Measurements from ENCODE around the gene POU2F3. TPM values are rescaled to one million over a fixed set of nuclear protein-coding genes. Genes with fewer than 3 reads are reported as not detected.
A peak's percentile ranks its signal among the peaks of the same experiment; 100 is the strongest.

POU2F3 gene
- total and polyA plus RNA-seq, 5 donors: 0.05 to 0.31 (median 0.20) TPM; not detected in 1

- 83% methylated on average over 9 of the region's 9 CpGs for WGBS
- H3K4me1 ChIP-seq (ENCODE audit: control insufficient read depth, insufficient read depth, low read length): no peaks in the 10 kb centered on the region
- no peak overlapping the region for H3K27ac ChIP-seq (ENCODE audit: low read length)
- DNase-seq (peak in 1 of 3 donors; percentile 24), ATAC-seq (no peak)
- intact Hi-C loops (cut with DNase I): no loop called here
- no peaks in the 10 kb centered on the region for H3K27me3 ChIP-seq (ENCODE audit: control insufficient read depth, insufficient read depth)
- no peaks in the 10 kb centered on the region for H3K9me3 ChIP-seq (ENCODE audit: control insufficient read depth, low read length)
- H3K4me3 ChIP-seq (ENCODE audit: low read length): no peak overlapping the region
These were observed 40.3 kb upstream of the POU2F3 start for GRCh38 chr11:120199613-120200012.

GRCh38 chr11:120200677-120201076 lies 39.3 kb upstream of the POU2F3 start:
- DNase-seq: peak in 1 of 3 donors; percentile 8
- intact Hi-C loops (cut with DNase I): no loop called here

GRCh38 chr11:120201653-120202052 lies 38.3 kb upstream of the POU2F3 start:
- DNase-seq: peak in 1 of 3 donors; percentile 5
- no peaks in the 10 kb centered on the region for H3K27me3 ChIP-seq (ENCODE audit: control insufficient read depth, insufficient read depth)
- no peak overlapping the region for H3K27ac ChIP-seq (ENCODE audit: low read length)
- WGBS: 58% methylated on average over 3 of the region's 3 CpGs
- no peaks in the 10 kb centered on the region for H3K9me3 ChIP-seq (ENCODE audit: control insufficient read depth, low read length)
- no peak for ATAC-seq
- H3K4me3 ChIP-seq (ENCODE audit: low read length): no peak overlapping the region
- H3K4me1 ChIP-seq (ENCODE audit: control insufficient read depth, insufficient read depth, low read length): no peaks in the 10 kb centered on the region
- intact Hi-C loops (cut with DNase I): no loop called here

More at GRCh38 chr11:120200677-120201076, 39.3 kb upstream of the POU2F3 start:
- no peak overlapping the region for H3K4me3 ChIP-seq (ENCODE audit: low read length)
- H3K4me1 ChIP-seq (ENCODE audit: control insufficient read depth, insufficient read depth, low read length): no peaks in the 10 kb centered on the region
- H3K27ac ChIP-seq (ENCODE audit: low read length): no peak overlapping the region
- no peaks in the 10 kb centered on the region for H3K9me3 ChIP-seq (ENCODE audit: control insufficient read depth, low read length)
- no peaks in the 10 kb centered on the region for H3K27me3 ChIP-seq (ENCODE audit: control insufficient read depth, insufficient read depth)
- no peak for ATAC-seq
- WGBS: 73% methylated on average over 1 of the region's 1 CpG

GRCh38 chr11:120203626-120204025 lies 36.3 kb upstream of the POU2F3 start:
- Histone ChIP-seq H3K4me3 (ENCODE audit: low read length) (no peak overlapping the region), H3K27me3 (ENCODE audit: control insufficient read depth, insufficient read depth) (no peaks in the 10 kb centered on the region), H3K9me3 (ENCODE audit: control insufficient read depth, low read length) (no peaks in the 10 kb centered on the region), H3K27ac (ENCODE audit: low read length) (no peak overlapping the region), H3K4me1 (ENCODE audit: control insufficient read depth, insufficient read depth, low read length) (peaks cover 3% of the 10 kb centered on the region)
- WGBS: 87% methylated on average over 4 of the region's 4 CpGs
- intact Hi-C loops (cut with DNase I): no loop called here
- ATAC-seq (no peak), DNase-seq (peak in 1 of 3 donors; percentile 2)

GRCh38 chr11:120205596-120206161 lies 34.3 kb upstream of the POU2F3 start:
- H3K27me3 ChIP-seq (ENCODE audit: control insufficient read depth, insufficient read depth): no peaks in the 10 kb centered on the region
- WGBS: 91% methylated on average over 7 of the region's 7 CpGs
- H3K9me3 ChIP-seq (ENCODE audit: control insufficient read depth, low read length): no peaks in the 10 kb centered on the region
- intact Hi-C loops (cut with DNase I): no loop called here
- DNase-seq (peak in 1 of 3 donors; percentile 5), ATAC-seq (no peak)
- peaks cover 12% of the 10 kb centered on the region for H3K4me1 ChIP-seq (ENCODE audit: control insufficient read depth, insufficient read depth, low read length)
- no peak overlapping the region for H3K27ac ChIP-seq (ENCODE audit: low read length)
- H3K4me3 ChIP-seq (ENCODE audit: low read length): no peak overlapping the region

GRCh38 chr11:120207512-120207911 lies 32.4 kb upstream of the POU2F3 start:
- H3K27ac ChIP-seq (ENCODE audit: low read length): no peak overlapping the region
- H3K4me1 ChIP-seq (ENCODE audit: control insufficient read depth, insufficient read depth, low read length): peaks cover 14% of the 10 kb centered on the region

GRCh38 chr11:120208001-120208441 lies 31.9 kb upstream of the POU2F3 start:
- Histone ChIP-seq H3K27me3 (ENCODE audit: control insufficient read depth, insufficient read depth) (no peaks in the 10 kb centered on the region), H3K9me3 (ENCODE audit: control insufficient read depth, low read length) (no peaks in the 10 kb centered on the region), H3K4me1 (ENCODE audit: control insufficient read depth, insufficient read depth, low read length) (peaks cover 14% of the 10 kb centered on the region), H3K27ac (ENCODE audit: low read length) (peak overlapping the region; percentile 49), H3K4me3 (ENCODE audit: low read length) (no peak overlapping the region)
- intact Hi-C loops (cut with DNase I): no loop called here
- 45% methylated on average over 13 of the region's 13 CpGs for WGBS
- ATAC-seq: no peak
- no peak for DNase-seq

More at GRCh38 chr11:120207512-120207911, 32.4 kb upstream of the POU2F3 start:
- 89% methylated on average over 7 of the region's 7 CpGs for WGBS
- ATAC-seq (no peak), DNase-seq (no peak)
- Histone ChIP-seq H3K4me3 (ENCODE audit: low read length) (no peak overlapping the region), H3K9me3 (ENCODE audit: control insufficient read depth, low read length) (no peaks in the 10 kb centered on the region), H3K27me3 (ENCODE audit: control insufficient read depth, insufficient read depth) (no peaks in the 10 kb centered on the region)
- intact Hi-C loops (cut with DNase I): no loop called here

GRCh38 chr11:120208777-120209176 lies 31.2 kb upstream of the POU2F3 start:
- peaks cover 14% of the 10 kb centered on the region for H3K4me1 ChIP-seq (ENCODE audit: control insufficient read depth, insufficient read depth, low read length)
- peak overlapping the region; percentile 45 for H3K27ac ChIP-seq (ENCODE audit: low read length)
- H3K4me3 ChIP-seq (ENCODE audit: low read length): no peak overlapping the region
- intact Hi-C loops (cut with DNase I): no loop called here
- ATAC-seq (peak in 1 of 2 donors; percentile 69), DNase-seq (peak in 2 of 3 donors; percentile 54 to 65)
- no peaks in the 10 kb centered on the region for H3K27me3 ChIP-seq (ENCODE audit: control insufficient read depth, insufficient read depth)
- no peaks in the 10 kb centered on the region for H3K9me3 ChIP-seq (ENCODE audit: control insufficient read depth, low read length)
- WGBS: 44% methylated on average over 6 of the region's 6 CpGs

GRCh38 chr11:120209746-120210625 lies 30.0 kb upstream of the POU2F3 start:
- peaks cover 14% of the 10 kb centered on the region for H3K4me1 ChIP-seq (ENCODE audit: control insufficient read depth, insufficient read depth, low read length)
- intact Hi-C loops (cut with DNase I): no loop called here
- no peaks in the 10 kb centered on the region for H3K27me3 ChIP-seq (ENCODE audit: control insufficient read depth, insufficient read depth)
- DNase-seq: peak in 1 of 3 donors; percentile 67
- H3K4me3 ChIP-seq (ENCODE audit: low read length): peak overlapping the region; percentile 70
- peak overlapping the region; percentile 91 for H3K27ac ChIP-seq (ENCODE audit: low read length)
- 16% methylated on average over 26 of the region's 26 CpGs for WGBS
- no peak for ATAC-seq
- H3K9me3 ChIP-seq (ENCODE audit: control insufficient read depth, low read length): no peaks in the 10 kb centered on the region

- under 1% methylated on average over 108 of the region's 108 CpGs for WGBS
- ATAC-seq (peak; percentile 88 to 91), DNase-seq (peak; percentile 84 to 92 (median 92))
- Histone ChIP-seq H3K4me1 (ENCODE audit: control insufficient read depth, insufficient read depth, low read length) (peaks cover 14% of the 10 kb centered on the region), H3K27ac (ENCODE audit: low read length) (peak within 1 kb of the TSS; percentile 91), H3K4me3 (ENCODE audit: low read length) (peak within 1 kb of the TSS; percentile 70), H3K9me3 (ENCODE audit: control insufficient read depth, low read length) (no peaks in the 10 kb centered on the region), H3K27me3 (ENCODE audit: control insufficient read depth, insufficient read depth) (no peaks in the 10 kb centered on the region)
- intact Hi-C loops (cut with DNase I): no loop called here
These were observed 29.1 kb upstream of the POU2F3 start, which contains the start of gene OAF for GRCh38 chr11:120210626-120211521. Gene OAF, plus strand, starts transcription at chr11:120211032. Its CDS starts 248 bp downstream, at chr11:120211280.
